ENCODE measurements around the gene NUP58.

GRCh38 chr13:25330541-25330940 is 29.1 kb downstream of the NUP58 start:
- TF ChIP-seq WRNIP1 (IDR thresholded peaks at IDR 0.05; ENCODE audit: borderline replicate concordance, low read depth, low read length) (no peak), POLR2A (IDR thresholded peaks at IDR 0.05; ENCODE audit: low read depth, low read length) (no peak), SPI1 (IDR thresholded peaks at IDR 0.05; ENCODE audit: borderline replicate concordance, insufficient read depth, low read depth, low read length) (no peak), POLR2AphosphoS5 (IDR thresholded peaks at IDR 0.05; ENCODE audit: low read length) (no peak), TAF1 (IDR thresholded peaks at IDR 0.05; ENCODE audit: borderline replicate concordance, low read depth, low read length) (no peak), RAD21 (IDR thresholded peaks at IDR 0.05; ENCODE audit: insufficient read depth, low read depth, low read length) (no peak), USF2 (IDR thresholded peaks at IDR 0.05; ENCODE audit: borderline replicate concordance, low read depth, low read length) (no peak), ZNF622 (IDR thresholded peaks at IDR 0.05) (no peak), CTCF (IDR thresholded peaks at IDR 0.05 in 2 of 3, conservative IDR thresholded peaks at IDR 0.05 in 1 of 3; ENCODE audit: control insufficient read depth in 2 of 3, extremely low read depth in 1 of 3, insufficient read depth in 1 of 3, low read depth in 3 of 3, low read length in 3 of 3) (no peak), MXI1 (IDR thresholded peaks at IDR 0.05; ENCODE audit: low read depth, low read length) (no peak)

Measured in GM12878 (cell line).